ENCODE measurements around the gene UTY. TPM values are rescaled to one million over a fixed set of nuclear protein-coding genes. Genes with fewer than 3 reads are reported as not detected.
"Not testable (repeated sequence)": the region's sequence is repeated elsewhere in the genome, so short reads cannot be mapped to it uniquely, and the experiment has no call there.

UTY gene
- total and polyA plus RNA-seq, 2 experiments from 2014 or later: 15.7 to 36.3 TPM

DNA sequence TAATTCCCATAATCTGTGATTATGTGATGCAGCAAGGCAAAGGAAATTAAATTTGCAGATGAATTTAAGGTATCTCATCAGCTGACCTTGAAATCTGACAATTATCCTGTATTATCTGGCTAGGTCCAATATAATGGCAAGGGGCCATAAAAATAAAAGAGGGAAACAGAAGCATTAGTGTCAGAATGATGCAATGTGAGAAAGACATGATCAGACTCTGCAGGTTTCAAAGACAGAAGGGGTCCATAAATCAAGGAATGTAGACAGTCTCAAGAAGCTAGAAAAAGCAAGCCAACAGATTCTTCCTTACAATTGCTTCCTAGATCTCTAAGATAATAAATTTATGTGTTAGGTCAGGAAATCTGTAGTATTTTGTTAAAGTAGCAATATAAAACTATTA is 208.1 kb downstream of the UTY start (continued):
- TF ChIP-seq, protein P1, sequence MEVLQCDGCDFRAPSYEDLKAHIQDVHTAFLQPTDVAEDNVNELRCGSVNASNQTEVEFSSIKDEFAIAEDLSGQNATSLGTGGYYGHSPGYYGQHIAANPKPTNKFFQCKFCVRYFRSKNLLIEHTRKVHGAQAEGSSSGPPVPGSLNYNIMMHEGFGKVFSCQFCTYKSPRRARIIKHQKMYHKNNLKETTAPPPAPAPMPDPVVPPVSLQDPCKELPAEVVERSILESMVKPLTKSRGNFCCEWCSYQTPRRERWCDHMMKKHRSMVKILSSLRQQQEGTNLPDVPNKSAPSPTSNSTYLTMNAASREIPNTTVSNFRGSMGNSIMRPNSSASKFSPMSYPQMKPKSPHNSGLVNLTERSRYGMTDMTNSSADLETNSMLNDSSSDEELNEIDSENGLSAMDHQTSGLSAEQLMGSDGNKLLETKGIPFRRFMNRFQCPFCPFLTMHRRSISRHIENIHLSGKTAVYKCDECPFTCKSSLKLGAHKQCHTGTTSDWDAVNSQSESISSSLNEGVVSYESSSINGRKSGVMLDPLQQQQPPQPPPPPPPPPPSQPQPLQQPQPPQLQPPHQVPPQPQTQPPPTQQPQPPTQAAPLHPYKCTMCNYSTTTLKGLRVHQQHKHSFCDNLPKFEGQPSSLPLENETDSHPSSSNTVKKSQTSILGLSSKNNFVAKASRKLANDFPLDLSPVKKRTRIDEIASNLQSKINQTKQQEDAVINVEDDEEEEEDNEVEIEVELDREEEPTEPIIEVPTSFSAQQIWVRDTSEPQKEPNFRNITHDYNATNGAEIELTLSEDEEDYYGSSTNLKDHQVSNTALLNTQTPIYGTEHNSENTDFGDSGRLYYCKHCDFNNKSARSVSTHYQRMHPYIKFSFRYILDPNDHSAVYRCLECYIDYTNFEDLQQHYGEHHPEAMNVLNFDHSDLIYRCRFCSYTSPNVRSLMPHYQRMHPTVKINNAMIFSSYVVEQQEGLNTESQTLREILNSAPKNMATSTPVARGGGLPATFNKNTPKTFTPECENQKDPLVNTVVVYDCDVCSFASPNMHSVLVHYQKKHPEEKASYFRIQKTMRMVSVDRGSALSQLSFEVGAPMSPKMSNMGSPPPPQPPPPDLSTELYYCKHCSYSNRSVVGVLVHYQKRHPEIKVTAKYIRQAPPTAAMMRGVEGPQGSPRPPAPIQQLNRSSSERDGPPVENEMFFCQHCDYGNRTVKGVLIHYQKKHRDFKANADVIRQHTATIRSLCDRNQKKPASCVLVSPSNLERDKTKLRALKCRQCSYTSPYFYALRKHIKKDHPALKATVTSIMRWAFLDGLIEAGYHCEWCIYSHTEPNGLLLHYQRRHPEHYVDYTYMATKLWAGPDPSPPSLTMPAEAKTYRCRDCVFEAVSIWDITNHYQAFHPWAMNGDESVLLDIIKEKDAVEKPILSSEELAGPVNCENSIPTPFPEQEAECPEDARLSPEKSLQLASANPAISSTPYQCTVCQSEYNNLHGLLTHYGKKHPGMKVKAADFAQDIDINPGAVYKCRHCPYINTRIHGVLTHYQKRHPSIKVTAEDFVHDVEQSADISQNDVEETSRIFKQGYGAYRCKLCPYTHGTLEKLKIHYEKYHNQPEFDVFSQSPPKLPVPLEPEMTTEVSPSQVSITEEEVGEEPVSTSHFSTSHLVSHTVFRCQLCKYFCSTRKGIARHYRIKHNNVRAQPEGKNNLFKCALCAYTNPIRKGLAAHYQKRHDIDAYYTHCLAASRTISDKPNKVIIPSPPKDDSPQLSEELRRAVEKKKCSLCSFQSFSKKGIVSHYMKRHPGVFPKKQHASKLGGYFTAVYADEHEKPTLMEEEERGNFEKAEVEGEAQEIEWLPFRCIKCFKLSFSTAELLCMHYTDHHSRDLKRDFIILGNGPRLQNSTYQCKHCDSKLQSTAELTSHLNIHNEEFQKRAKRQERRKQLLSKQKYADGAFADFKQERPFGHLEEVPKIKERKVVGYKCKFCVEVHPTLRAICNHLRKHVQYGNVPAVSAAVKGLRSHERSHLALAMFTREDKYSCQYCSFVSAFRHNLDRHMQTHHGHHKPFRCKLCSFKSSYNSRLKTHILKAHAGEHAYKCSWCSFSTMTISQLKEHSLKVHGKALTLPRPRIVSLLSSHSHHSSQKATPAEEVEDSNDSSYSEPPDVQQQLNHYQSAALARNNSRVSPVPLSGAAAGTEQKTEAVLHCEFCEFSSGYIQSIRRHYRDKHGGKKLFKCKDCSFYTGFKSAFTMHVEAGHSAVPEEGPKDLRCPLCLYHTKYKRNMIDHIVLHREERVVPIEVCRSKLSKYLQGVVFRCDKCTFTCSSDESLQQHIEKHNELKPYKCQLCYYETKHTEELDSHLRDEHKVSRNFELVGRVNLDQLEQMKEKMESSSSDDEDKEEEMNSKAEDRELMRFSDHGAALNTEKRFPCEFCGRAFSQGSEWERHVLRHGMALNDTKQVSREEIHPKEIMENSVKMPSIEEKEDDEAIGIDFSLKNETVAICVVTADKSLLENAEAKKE (CRISPR knock-in tag; IDR thresholded peaks at IDR 0.05): no peak
- no peak for TF ChIP-seq EZH2phosphoT487 (IDR thresholded peaks at IDR 0.05; ENCODE audit: unreplicated experiment)
- TF ChIP-seq POLR2AphosphoS5 (IDR thresholded peaks at IDR 0.05; ENCODE audit: low read depth): no peak
- no peak for TF ChIP-seq ZNF114 (CRISPR knock-in tag; IDR thresholded peaks at IDR 0.05)
- TF ChIP-seq CTCF (conservative IDR thresholded peaks at IDR 0.05; ENCODE audit: low read depth in 2 of 2): no peak
- no peak for TF ChIP-seq JUNB (IDR thresholded peaks at IDR 0.05; ENCODE audit: unreplicated experiment)
- TF ChIP-seq, protein P2, sequence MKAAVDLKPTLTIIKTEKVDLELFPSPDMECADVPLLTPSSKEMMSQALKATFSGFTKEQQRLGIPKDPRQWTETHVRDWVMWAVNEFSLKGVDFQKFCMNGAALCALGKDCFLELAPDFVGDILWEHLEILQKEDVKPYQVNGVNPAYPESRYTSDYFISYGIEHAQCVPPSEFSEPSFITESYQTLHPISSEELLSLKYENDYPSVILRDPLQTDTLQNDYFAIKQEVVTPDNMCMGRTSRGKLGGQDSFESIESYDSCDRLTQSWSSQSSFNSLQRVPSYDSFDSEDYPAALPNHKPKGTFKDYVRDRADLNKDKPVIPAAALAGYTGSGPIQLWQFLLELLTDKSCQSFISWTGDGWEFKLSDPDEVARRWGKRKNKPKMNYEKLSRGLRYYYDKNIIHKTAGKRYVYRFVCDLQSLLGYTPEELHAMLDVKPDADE (IDR thresholded peaks at IDR 0.05): no peak

- H3K9me2 ChIP-seq (ENCODE audit: insufficient read depth); ATAC-seq; H3K27ac ChIP-seq (ENCODE audit: low read depth); H3K4me1 ChIP-seq (ENCODE audit: insufficient read depth); H3K9me3 Mint-ChIP-seq; DNase-seq (ENCODE audit: low spot score); H3K79me2 ChIP-seq (replicated peaks; ENCODE audit: insufficient read depth); H3K4me3 Mint-ChIP-seq; H2AFZ ChIP-seq; H3F3A ChIP-seq (replicated peaks; ENCODE audit: low read depth); H4K20me1 ChIP-seq (replicated peaks; ENCODE audit: insufficient read depth); H3K36me3 ChIP-seq (ENCODE audit: insufficient read depth); H3K4me3 ChIP-seq; H3K4me2 ChIP-seq; H3K27me3 ChIP-seq (ENCODE audit: insufficient read depth); H3K4me1 Mint-ChIP-seq; H3K27me3 Mint-ChIP-seq (ENCODE audit: insufficient read depth, low read depth, poor library complexity): not testable (repeated sequence)
- peaks cover 45% of the 10 kb centered on the region for H3K36me3 Mint-ChIP-seq (ENCODE audit: low read depth)
- H3K27ac Mint-ChIP-seq: peak overlapping the region; percentile 62; the same call in 1 of the 2 replicates
Observed at GRCh38 chrY:13253941-13254440, 225.8 kb downstream of the UTY start.

All from GM23338 (cell line).